ENCODE results near the gene MRTFB. TPM values are rescaled to one million over a fixed set of nuclear protein-coding genes. Genes with fewer than 3 reads are reported as not detected.

Gene MRTFB
- total RNA-seq, 1 donor from 2014 or later: 37.5 TPM

GRCh38 chr16:14303182-14303618 is 232.1 kb downstream of the MRTFB start:
- FAIRE-seq (no peak), DNase-seq (ENCODE audit: low spot score in 2 of 2) (no peak)

DNA sequence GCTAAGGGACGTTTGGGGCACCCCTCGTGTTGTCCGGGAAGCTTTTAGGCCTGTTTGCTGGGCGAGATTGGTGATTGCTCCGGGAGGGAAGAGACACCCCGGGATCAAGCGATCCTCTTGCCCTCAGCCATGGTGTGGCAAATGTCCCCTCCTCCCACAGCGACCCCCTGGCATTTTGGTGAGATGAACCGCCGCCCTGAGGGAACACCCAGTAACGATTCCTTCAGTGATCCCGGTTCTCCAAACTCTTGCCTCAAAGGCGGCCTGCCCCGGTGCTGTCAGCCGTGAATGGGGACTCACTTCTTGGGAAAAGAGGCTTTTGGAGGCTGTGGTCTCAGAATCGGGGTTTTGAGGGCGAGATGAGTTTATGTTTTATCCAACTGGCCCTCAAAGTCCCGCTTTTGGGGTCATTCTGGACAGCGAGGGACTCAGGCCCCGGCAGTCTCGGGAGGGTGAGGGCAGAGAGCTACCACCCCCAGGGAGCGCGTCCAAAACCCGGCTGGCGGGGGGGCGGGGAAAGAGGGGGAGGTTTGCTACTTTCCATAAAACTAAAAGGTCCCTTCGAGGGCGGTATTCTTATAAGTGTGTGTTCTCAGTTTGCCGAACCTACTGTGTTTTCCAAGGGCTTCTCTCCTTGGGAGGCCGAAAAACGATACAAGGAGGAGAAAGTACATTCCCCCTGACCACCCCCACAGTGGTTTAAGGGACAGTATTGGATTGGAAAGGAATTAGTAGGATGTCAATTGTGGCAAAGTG is 232.7 kb downstream of the MRTFB start:
- FAIRE-seq: no peak
- DNase-seq (ENCODE audit: low spot score in 2 of 2): no peak

- DNase-seq (ENCODE audit: low spot score in 2 of 2): no peak
- FAIRE-seq: no peak
Observed at GRCh38 chr16:14304891-14305460, 233.9 kb downstream of the MRTFB start.

DNA sequence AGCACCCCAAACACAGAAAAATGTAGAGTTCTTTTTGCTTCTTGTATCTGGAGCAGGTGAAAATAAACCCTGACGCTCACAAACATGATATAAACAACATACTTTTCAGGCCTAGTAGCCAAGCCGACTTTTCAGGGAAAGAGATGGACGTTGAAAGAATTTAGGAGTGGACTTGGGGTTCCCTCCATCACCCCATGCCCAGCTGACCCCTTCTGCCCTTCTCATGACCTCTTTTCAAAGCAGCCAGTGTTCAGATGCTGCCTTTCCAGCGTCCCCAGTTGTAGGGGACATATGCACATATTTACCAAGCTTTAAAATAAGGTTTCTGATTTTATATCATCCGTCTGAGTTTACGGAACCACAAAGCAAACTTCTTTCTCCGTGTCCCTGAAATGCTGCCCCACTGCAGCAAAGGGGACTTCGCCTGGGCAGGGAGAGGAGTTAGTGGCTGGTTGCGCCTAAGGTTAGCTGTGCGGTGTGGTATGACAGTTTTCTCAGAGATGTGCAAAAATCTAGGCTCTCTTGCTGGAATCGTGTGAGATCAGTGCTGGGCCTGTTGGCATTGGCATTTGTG is 235.5 kb downstream of the MRTFB start:
- no peak for DNase-seq (ENCODE audit: low spot score in 2 of 2)
- FAIRE-seq: no peak

DNA sequence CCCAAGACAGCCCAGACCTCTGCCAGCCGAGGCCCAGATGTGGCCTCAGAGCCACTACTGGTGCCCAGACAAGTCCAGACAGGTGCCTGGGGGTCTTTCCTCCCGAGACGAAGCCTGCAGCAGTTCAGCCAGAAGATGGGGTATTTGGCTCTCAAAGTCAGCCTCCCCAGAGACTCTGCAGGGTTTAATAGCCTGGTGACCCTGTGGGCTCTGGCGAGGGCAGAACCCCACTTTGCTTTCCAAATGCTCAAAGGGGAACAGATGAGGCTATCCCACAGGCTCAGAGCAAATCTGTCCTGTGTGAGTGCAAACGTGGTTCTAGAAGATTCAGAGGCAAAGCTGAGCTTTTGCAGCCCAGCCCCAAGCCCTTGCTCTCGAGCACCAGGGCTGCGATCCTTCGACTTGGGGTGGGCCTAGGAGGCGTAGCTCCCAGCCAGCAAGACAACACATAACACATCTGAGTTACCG is 236.0 kb downstream of the MRTFB start:
- no peak for FAIRE-seq

GRCh38 chr16:14307527-14308367 is 236.6 kb downstream of the MRTFB start:
- FAIRE-seq (no peak), DNase-seq (ENCODE audit: low spot score in 2 of 2) (no peak)

More for the DNA sequence above, 236.0 kb downstream of the MRTFB start:
- DNase-seq (ENCODE audit: low spot score in 2 of 2): no peak

DNA sequence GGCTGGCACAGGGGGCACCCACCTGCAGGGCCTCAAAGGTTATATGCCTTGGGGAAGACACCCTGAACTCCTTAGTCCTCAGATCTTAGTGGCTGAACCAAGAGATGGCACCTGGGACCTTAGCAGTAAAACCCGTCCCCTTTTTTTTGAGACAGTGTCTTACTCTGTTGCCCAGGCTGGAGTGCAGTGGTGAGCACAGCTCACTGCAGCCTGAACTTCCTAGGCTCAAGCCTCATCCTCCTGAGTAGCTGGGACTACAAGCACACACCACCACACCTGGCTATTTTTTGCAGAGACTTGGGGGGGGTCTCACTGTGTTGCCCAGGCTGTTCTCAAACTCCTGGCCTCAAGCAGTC is 237.2 kb downstream of the MRTFB start:
- DNase-seq (ENCODE audit: low spot score in 2 of 2): no peak
- no peak for FAIRE-seq

GRCh38 chr16:14309001-14309886 is 238.1 kb downstream of the MRTFB start:
- FAIRE-seq (no peak), DNase-seq (ENCODE audit: low spot score in 2 of 2) (no peak)

DNA sequence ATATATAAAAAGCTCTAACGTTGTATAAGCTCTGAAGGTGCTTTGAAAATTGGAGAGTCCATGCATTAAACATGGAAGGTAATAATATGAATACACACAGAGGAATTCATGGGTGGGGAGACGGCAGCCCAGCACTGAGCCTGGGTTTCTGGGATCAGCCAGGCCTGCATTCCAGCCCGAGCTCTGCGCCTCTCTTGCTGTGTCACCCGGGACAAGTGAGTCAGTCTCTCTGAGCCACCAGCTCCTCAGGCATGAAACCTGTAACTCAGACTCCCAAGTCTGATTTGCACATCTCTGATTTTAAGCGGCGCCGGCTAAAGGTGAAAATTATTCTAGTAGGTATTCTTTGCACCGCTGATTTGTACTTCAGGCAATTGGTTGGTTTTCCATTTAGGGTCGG is 238.8 kb downstream of the MRTFB start:
- no peak for DNase-seq (ENCODE audit: low spot score in 2 of 2)
- FAIRE-seq: no peak

DNA sequence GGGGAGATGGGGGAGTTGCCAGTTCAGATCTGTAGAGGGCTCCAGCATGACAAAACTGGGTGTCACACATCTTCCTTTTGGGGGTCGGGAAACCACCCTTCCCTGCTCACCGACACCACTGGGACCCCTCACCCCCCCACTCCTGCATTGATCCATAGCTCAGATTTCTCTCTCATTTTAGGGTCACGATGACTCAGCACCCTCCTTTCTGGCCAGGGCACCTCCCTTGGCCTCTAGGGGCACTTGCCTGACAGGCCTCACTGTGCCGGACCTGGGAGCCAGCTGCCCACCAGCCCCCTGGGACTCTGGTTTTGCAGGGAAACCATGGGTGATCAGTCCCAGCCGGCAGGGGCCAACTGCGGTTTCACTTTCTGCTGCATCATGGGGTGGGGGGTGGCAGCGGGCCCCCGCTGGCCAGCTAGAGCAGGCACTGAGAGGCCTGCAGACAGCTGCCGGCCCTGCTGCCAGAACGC is 239.4 kb downstream of the MRTFB start:
- DNase-seq (ENCODE audit: low spot score in 2 of 2) (no peak), FAIRE-seq (no peak)

- no peak for FAIRE-seq
- DNase-seq (ENCODE audit: low spot score in 2 of 2): no peak
Observed at GRCh38 chr16:14314116-14314515, 243.0 kb downstream of the MRTFB start.

- no peak for FAIRE-seq
- no peak for DNase-seq (ENCODE audit: low spot score in 2 of 2)
Observed at GRCh38 chr16:14315683-14316320, 244.7 kb downstream of the MRTFB start.

Small RNA genes within 50 kb of the gene (small RNA-seq; reads per million reads assigned to genes)
- gene MIR193B: 2.3 reads per million, percentile 84 among the genes with 10 or more reads in this experiment
- gene MIR365A: not detected
- not detected for gene RF00019

Other genes with a start within 250 kb of the MRTFB start
- 11.8 TPM for gene ERCC4, start 151.2 kb upstream of the MRTFB start, total RNA-seq